Right lobe of liver (tissue), 4 donors: ENCODE measurements around the gene BCAP29.

Experiments
- POLR2A ChIP-seq: fragments of 450-650 bp; IDR thresholded peaks from one replicate; pipeline ENCODE4 v1.6.1; 2017; ENCODE audit warnings: antibody characterized with exemption, mild to moderate bottlenecking
- TF ChIP-seq, protein P1 (sequence below), 4 donors: fragments of 200-600 bp in 3 of 4; fragments of 450-650 bp in 1 of 4; IDR thresholded peaks; one replicate each; pipeline versions ENCODE4 v1.5.1 to v1.8.0; 2016 to 2022; ENCODE audit warnings: antibody characterized with exemption in 4 of 4, mild to moderate bottlenecking in 2 of 4
- donor health status: DM: no; HTN: no; CAD: no.
- donor health status: DM: no; HTN: no; CAD: no.
- donor health status: DM: no; HTN: yes; CAD: no.

DNA sequence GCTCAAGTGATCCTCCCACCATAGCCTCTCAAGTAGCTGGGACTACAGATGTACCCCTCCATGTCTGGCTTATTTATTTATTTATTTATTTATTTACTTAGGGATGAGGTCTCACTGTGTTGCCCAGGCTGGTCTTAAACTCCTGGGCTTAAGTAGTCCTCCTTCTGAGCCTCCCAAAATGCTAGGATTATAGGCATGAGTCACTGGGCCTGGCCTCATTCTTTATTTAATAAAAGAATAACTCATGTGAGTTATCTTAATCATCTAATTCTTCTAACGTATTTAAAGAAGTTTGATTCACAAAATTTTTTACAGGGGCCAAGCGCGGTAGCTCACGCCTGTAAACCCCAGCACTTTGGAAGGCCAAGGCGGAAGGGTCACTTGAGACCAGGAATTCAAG, 72.6 kb downstream of the BCAP29 start:
- no peak for TF ChIP-seq POLR2A
- TF ChIP-seq, protein P1, sequence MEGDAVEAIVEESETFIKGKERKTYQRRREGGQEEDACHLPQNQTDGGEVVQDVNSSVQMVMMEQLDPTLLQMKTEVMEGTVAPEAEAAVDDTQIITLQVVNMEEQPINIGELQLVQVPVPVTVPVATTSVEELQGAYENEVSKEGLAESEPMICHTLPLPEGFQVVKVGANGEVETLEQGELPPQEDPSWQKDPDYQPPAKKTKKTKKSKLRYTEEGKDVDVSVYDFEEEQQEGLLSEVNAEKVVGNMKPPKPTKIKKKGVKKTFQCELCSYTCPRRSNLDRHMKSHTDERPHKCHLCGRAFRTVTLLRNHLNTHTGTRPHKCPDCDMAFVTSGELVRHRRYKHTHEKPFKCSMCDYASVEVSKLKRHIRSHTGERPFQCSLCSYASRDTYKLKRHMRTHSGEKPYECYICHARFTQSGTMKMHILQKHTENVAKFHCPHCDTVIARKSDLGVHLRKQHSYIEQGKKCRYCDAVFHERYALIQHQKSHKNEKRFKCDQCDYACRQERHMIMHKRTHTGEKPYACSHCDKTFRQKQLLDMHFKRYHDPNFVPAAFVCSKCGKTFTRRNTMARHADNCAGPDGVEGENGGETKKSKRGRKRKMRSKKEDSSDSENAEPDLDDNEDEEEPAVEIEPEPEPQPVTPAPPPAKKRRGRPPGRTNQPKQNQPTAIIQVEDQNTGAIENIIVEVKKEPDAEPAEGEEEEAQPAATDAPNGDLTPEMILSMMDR (IDR thresholded peaks at IDR 0.05): no peak
